ENCODE measurements around the gene JPT1.

The JPT1 gene

DNA sequence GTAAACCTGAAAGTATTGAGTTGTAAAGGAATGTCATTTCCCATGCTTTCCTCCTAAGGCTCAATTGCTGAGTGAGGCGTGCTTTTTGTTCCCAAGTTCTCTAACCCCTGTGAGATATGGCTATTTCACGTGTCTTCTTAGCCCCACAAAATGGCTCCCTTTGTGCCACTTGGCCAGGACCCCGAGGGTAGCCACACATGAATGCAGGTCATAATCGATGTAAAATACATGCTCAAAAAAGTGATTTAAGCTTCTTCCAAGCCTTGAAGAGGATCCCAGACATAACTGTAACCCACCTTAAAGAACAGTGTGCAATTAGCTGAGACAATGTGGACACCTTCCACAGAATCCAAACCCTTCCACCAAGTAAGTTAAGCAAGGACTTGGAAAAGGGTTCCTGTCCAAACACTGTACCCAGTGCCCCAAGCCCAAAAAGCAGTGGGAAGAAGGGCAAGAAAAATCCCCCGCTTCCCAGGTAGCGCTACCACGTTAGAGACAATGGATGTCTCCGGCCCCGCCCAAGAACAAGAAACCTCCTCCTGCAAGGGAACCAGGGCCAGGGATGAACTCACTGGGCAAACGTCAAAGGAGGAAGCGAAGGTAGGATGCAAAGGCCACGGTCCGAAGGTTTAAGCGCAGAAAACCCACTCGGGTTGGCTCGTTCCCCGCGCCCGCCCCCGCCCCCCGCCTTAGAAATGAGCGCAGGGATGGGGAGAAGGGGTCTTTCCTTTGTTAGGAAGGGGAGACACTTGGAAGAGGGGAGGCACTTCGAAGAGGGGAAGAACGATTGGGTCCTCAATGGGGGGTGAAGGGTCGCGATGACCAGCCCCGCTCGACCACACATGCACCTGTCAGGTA lies 1.2 kb downstream of the JPT1 start (continued):
- TF ChIP-seq ZNF704 (tag by site-specific recombination; IDR thresholded peaks at IDR 0.05): no peak
- TF ChIP-seq ZNF561 (tag by site-specific recombination; IDR thresholded peaks at IDR 0.05; ENCODE audit: borderline replicate concordance): 0 out of 2 replicates have a peak, but pooled peaks have one; percentile 24
- no peak for TF ChIP-seq SP7 (tag by site-specific recombination; IDR thresholded peaks at IDR 0.05)
- no peak for TF ChIP-seq ZNF19 (tag by site-specific recombination; IDR thresholded peaks at IDR 0.05; ENCODE audit: low read depth)
- no peak for TF ChIP-seq CTCF (tag by site-specific recombination; IDR thresholded peaks at IDR 0.05)
- TF ChIP-seq SETDB1 (IDR thresholded peaks at IDR 0.05; ENCODE audit: insufficient read length, low read length): no peak
- TF ChIP-seq, protein P1, sequence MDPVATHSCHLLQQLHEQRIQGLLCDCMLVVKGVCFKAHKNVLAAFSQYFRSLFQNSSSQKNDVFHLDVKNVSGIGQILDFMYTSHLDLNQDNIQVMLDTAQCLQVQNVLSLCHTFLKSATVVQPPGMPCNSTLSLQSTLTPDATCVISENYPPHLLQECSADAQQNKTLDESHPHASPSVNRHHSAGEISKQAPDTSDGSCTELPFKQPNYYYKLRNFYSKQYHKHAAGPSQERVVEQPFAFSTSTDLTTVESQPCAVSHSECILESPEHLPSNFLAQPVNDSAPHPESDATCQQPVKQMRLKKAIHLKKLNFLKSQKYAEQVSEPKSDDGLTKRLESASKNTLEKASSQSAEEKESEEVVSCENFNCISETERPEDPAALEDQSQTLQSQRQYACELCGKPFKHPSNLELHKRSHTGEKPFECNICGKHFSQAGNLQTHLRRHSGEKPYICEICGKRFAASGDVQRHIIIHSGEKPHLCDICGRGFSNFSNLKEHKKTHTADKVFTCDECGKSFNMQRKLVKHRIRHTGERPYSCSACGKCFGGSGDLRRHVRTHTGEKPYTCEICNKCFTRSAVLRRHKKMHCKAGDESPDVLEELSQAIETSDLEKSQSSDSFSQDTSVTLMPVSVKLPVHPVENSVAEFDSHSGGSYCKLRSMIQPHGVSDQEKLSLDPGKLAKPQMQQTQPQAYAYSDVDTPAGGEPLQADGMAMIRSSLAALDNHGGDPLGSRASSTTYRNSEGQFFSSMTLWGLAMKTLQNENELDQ (tag by site-specific recombination; IDR thresholded peaks at IDR 0.05; ENCODE audit: low read depth): no peak
- no peak for TF ChIP-seq ZNF785 (tag by site-specific recombination; IDR thresholded peaks at IDR 0.05)
- TF ChIP-seq, protein P2, sequence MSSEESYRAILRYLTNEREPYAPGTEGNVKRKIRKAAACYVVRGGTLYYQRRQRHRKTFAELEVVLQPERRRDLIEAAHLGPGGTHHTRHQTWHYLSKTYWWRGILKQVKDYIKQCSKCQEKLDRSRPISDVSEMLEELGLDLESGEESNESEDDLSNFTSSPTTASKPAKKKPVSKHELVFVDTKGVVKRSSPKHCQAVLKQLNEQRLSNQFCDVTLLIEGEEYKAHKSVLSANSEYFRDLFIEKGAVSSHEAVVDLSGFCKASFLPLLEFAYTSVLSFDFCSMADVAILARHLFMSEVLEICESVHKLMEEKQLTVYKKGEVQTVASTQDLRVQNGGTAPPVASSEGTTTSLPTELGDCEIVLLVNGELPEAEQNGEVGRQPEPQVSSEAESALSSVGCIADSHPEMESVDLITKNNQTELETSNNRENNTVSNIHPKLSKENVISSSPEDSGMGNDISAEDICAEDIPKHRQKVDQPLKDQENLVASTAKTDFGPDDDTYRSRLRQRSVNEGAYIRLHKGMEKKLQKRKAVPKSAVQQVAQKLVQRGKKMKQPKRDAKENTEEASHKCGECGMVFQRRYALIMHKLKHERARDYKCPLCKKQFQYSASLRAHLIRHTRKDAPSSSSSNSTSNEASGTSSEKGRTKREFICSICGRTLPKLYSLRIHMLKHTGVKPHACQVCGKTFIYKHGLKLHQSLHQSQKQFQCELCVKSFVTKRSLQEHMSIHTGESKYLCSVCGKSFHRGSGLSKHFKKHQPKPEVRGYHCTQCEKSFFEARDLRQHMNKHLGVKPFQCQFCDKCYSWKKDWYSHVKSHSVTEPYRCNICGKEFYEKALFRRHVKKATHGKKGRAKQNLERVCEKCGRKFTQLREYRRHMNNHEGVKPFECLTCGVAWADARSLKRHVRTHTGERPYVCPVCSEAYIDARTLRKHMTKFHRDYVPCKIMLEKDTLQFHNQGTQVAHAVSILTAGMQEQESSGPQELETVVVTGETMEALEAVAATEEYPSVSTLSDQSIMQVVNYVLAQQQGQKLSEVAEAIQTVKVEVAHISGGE (tag by site-specific recombination; conservative IDR thresholded peaks at IDR 0.05; ENCODE audit: low read depth): 0 out of 2 replicates have a peak, but pooled peaks have one; percentile 29
- TF ChIP-seq, protein P3, sequence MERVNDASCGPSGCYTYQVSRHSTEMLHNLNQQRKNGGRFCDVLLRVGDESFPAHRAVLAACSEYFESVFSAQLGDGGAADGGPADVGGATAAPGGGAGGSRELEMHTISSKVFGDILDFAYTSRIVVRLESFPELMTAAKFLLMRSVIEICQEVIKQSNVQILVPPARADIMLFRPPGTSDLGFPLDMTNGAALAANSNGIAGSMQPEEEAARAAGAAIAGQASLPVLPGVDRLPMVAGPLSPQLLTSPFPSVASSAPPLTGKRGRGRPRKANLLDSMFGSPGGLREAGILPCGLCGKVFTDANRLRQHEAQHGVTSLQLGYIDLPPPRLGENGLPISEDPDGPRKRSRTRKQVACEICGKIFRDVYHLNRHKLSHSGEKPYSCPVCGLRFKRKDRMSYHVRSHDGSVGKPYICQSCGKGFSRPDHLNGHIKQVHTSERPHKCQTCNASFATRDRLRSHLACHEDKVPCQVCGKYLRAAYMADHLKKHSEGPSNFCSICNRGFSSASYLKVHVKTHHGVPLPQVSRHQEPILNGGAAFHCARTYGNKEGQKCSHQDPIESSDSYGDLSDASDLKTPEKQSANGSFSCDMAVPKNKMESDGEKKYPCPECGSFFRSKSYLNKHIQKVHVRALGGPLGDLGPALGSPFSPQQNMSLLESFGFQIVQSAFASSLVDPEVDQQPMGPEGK (tag by site-specific recombination; IDR thresholded peaks at IDR 0.05): no peak
- peak; percentile 47; the same call in 1 of the 2 replicates for TF ChIP-seq OSR2 (tag by site-specific recombination; IDR thresholded peaks at IDR 0.05)
- TF ChIP-seq ZBTB48 (tag by site-specific recombination; IDR thresholded peaks at IDR 0.05): peak; percentile 41; the same call in 1 of the 2 replicates
- TF ChIP-seq ZFP69B (tag by site-specific recombination; IDR thresholded peaks at IDR 0.05): no peak
- TF ChIP-seq, protein P4, sequence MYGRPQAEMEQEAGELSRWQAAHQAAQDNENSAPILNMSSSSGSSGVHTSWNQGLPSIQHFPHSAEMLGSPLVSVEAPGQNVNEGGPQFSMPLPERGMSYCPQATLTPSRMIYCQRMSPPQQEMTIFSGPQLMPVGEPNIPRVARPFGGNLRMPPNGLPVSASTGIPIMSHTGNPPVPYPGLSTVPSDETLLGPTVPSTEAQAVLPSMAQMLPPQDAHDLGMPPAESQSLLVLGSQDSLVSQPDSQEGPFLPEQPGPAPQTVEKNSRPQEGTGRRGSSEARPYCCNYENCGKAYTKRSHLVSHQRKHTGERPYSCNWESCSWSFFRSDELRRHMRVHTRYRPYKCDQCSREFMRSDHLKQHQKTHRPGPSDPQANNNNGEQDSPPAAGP (tag by site-specific recombination; IDR thresholded peaks at IDR 0.05): 0 out of 2 replicates have a peak, but pooled peaks have one; percentile 14
- no peak for TF ChIP-seq ZNF701 (tag by site-specific recombination; IDR thresholded peaks at IDR 0.05)
- no peak for TF ChIP-seq SALL2 (tag by site-specific recombination; IDR thresholded peaks at IDR 0.05; ENCODE audit: borderline replicate concordance)
- TF ChIP-seq ZBTB20 (tag by site-specific recombination; IDR thresholded peaks at IDR 0.05): peak; percentile 56
- no peak for TF ChIP-seq PRDM1 (tag by site-specific recombination; IDR thresholded peaks at IDR 0.05)
- no peak for TF ChIP-seq GLI4 (tag by site-specific recombination; IDR thresholded peaks at IDR 0.05)
- no peak for TF ChIP-seq ZNF692 (tag by site-specific recombination; IDR thresholded peaks at IDR 0.05)
- 0 out of 2 replicates have a peak, but pooled peaks have one; percentile 39 for TF ChIP-seq ZNF501 (tag by site-specific recombination; IDR thresholded peaks at IDR 0.05)
- no peak for TF ChIP-seq ZNF223 (tag by site-specific recombination; IDR thresholded peaks at IDR 0.05)
- no peak for TF ChIP-seq ZSCAN16 (tag by site-specific recombination; IDR thresholded peaks at IDR 0.05)
- TF ChIP-seq ZNF521 (tag by site-specific recombination; IDR thresholded peaks at IDR 0.05): no peak
- TF ChIP-seq YY1 (tag by site-specific recombination; IDR thresholded peaks at IDR 0.05): no peak
- no peak for TF ChIP-seq ZNF670 (tag by site-specific recombination; IDR thresholded peaks at IDR 0.05; ENCODE audit: low read depth)

All from HEK293 (cell line).